HCT116 (cell line): ENCODE results near the gene C10orf88.

Experiments used
- CBX3 ChIP-seq: IDR thresholded peaks from 2 replicates; pipeline ENCODE4 v1.6.1; 2012; ENCODE audit warnings: low read depth
- EZH2 ChIP-seq: fragments of 200-600 bp; sonication (generic); IDR thresholded peaks from 2 replicates; pipeline ENCODE4 v1.6.1; 2017; ENCODE audit warnings: antibody characterized with exemption, mixed run types
- POLR2A ChIP-seq: IDR thresholded peaks from 2 replicates; pipeline ENCODE4 v1.7.0; 2011; ENCODE audit warnings: borderline replicate concordance; ENCODE audit not compliant: insufficient read depth, insufficient read length; ENCODE audit errors: extremely low read depth
- POLR2AphosphoS5 ChIP-seq: IDR thresholded peaks from 2 replicates; pipeline ENCODE4 v1.6.1; 2011; ENCODE audit warnings: mild to moderate bottlenecking, low read depth, low read length, moderate library complexity
- RAD21 ChIP-seq: IDR thresholded peaks from 2 replicates; pipeline ENCODE4 v1.6.1; 2012; ENCODE audit warnings: low read depth, mild to moderate bottlenecking
- SRF ChIP-seq: IDR thresholded peaks from 2 replicates; pipeline ENCODE4 v1.6.1; 2012; ENCODE audit warnings: low read depth
- TF ChIP-seq, protein P1 (sequence below), 3 experiments: fragments of 200-600 bp in 1 of 3; sonication (generic) in 1 of 3; IDR thresholded peaks in 2 of 3; conservative IDR thresholded peaks in 1 of 3; 2 replicates each; pipeline ENCODE4 v1.5.1; 2012 to 2017; ENCODE audit warnings: low read depth in 2 of 3, low read length in 2 of 3, antibody characterized with exemption in 1 of 3, borderline replicate concordance in 1 of 3, control low read depth in 1 of 3, mild to moderate bottlenecking in 1 of 3, mixed read lengths in 1 of 3, mixed run types in 1 of 3, moderate library complexity in 1 of 3; ENCODE audit not compliant: insufficient read depth in 1 of 3
- TF ChIP-seq, protein P2 (sequence below): IDR thresholded peaks from 2 replicates; pipeline ENCODE4 v1.6.1; 2012; ENCODE audit warnings: low read depth
- TF ChIP-seq, protein P3 (sequence below): IDR thresholded peaks from 2 replicates; pipeline ENCODE4 v1.6.1; 2012

DNA sequence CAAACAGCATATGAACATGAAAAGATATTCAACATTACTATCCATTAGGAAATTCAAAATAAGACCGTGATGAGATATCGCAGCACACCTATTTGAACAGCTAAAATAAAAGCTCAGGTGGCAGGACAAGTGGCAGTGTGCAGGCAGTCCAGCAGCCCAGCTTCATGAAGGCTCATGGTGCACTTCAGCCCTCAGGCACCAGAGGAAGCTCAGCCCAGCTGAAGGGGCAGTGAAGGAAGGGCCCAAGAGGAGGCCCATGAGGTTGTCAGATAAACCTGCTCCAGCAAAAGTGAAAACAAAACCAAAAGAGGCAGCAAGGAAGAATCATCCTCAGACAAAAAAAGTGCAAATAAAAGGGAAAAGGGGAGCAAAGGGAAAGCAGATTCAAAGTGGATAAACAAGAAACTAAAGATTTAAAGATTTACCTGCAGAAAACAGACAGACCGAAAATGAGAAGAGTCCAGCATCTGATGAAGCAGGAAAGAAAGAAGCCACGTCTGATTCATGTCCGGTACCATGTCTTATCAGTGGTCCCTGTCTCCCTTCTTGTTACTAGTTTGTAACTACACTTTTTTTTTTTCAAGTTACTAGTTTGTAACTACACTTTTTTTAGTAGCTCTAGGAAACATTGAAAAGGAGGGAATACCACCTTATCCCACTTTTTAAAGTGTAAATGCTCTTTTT is 59.6 kb downstream of the C10orf88 start:
- TF ChIP-seq, protein P1, sequence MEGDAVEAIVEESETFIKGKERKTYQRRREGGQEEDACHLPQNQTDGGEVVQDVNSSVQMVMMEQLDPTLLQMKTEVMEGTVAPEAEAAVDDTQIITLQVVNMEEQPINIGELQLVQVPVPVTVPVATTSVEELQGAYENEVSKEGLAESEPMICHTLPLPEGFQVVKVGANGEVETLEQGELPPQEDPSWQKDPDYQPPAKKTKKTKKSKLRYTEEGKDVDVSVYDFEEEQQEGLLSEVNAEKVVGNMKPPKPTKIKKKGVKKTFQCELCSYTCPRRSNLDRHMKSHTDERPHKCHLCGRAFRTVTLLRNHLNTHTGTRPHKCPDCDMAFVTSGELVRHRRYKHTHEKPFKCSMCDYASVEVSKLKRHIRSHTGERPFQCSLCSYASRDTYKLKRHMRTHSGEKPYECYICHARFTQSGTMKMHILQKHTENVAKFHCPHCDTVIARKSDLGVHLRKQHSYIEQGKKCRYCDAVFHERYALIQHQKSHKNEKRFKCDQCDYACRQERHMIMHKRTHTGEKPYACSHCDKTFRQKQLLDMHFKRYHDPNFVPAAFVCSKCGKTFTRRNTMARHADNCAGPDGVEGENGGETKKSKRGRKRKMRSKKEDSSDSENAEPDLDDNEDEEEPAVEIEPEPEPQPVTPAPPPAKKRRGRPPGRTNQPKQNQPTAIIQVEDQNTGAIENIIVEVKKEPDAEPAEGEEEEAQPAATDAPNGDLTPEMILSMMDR (IDR thresholded peaks at IDR 0.05 in 2 of 3, conservative IDR thresholded peaks at IDR 0.05 in 1 of 3; ENCODE audit: borderline replicate concordance in 1 of 3, insufficient read depth in 1 of 3, low read depth in 2 of 3, low read length in 2 of 3) = no peak
- TF ChIP-seq CBX3 = no peak
- TF ChIP-seq EZH2 = no peak
- no peak for TF ChIP-seq POLR2AphosphoS5
- TF ChIP-seq SRF = no peak
- TF ChIP-seq, protein P2, sequence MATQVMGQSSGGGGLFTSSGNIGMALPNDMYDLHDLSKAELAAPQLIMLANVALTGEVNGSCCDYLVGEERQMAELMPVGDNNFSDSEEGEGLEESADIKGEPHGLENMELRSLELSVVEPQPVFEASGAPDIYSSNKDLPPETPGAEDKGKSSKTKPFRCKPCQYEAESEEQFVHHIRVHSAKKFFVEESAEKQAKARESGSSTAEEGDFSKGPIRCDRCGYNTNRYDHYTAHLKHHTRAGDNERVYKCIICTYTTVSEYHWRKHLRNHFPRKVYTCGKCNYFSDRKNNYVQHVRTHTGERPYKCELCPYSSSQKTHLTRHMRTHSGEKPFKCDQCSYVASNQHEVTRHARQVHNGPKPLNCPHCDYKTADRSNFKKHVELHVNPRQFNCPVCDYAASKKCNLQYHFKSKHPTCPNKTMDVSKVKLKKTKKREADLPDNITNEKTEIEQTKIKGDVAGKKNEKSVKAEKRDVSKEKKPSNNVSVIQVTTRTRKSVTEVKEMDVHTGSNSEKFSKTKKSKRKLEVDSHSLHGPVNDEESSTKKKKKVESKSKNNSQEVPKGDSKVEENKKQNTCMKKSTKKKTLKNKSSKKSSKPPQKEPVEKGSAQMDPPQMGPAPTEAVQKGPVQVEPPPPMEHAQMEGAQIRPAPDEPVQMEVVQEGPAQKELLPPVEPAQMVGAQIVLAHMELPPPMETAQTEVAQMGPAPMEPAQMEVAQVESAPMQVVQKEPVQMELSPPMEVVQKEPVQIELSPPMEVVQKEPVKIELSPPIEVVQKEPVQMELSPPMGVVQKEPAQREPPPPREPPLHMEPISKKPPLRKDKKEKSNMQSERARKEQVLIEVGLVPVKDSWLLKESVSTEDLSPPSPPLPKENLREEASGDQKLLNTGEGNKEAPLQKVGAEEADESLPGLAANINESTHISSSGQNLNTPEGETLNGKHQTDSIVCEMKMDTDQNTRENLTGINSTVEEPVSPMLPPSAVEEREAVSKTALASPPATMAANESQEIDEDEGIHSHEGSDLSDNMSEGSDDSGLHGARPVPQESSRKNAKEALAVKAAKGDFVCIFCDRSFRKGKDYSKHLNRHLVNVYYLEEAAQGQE = no peak
- TF ChIP-seq, protein P3, sequence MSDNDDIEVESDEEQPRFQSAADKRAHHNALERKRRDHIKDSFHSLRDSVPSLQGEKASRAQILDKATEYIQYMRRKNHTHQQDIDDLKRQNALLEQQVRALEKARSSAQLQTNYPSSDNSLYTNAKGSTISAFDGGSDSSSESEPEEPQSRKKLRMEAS = no peak
- no peak for TF ChIP-seq RAD21
- no peak for TF ChIP-seq POLR2A
